ENCODE measurements around the gene FBXW10.
"Not testable (repeated sequence)": the region's sequence is repeated elsewhere in the genome, so short reads cannot be mapped to it uniquely, and the experiment has no call there.

FBXW10 gene

GRCh38 chr17:18743699-18744421 is at the start of gene FBXW10:
Gene FBXW10 (plus strand): TSS chr17:18744054. CDS start chr17:18744245, 191 bp downstream.
- peak; percentile 93 for FAIRE-seq

GRCh38 chr17:18695143-18695542 is 48.7 kb upstream of the FBXW10 start:
- not testable (repeated sequence) for FAIRE-seq

- not testable (repeated sequence) for FAIRE-seq
Observed at GRCh38 chr17:18698473-18699103, 45.3 kb upstream of the FBXW10 start.

- not testable (repeated sequence) for FAIRE-seq
Observed at GRCh38 chr17:18705955-18706354, 37.9 kb upstream of the FBXW10 start.

- FAIRE-seq = not testable (repeated sequence)
Observed at GRCh38 chr17:18708215-18708614, 35.6 kb upstream of the FBXW10 start.

GRCh38 chr17:18712354-18712999 is 31.4 kb upstream of the FBXW10 start:
- peak; percentile 96 for FAIRE-seq

- not testable (repeated sequence) for FAIRE-seq
Observed at GRCh38 chr17:18718643-18719427, 25.0 kb upstream of the FBXW10 start.

GRCh38 chr17:18719428-18720110 is 24.3 kb upstream of the FBXW10 start:
- FAIRE-seq = not testable (repeated sequence)

GRCh38 chr17:18721775-18722547 is 21.9 kb upstream of the FBXW10 start:
- not testable (repeated sequence) for FAIRE-seq

- FAIRE-seq = not testable (repeated sequence)
Observed at GRCh38 chr17:18722612-18723011, 21.2 kb upstream of the FBXW10 start.

- FAIRE-seq = not testable (repeated sequence)
Observed at GRCh38 chr17:18723509-18723908, 20.3 kb upstream of the FBXW10 start.

GRCh38 chr17:18732438-18732837 is 11.4 kb upstream of the FBXW10 start:
- FAIRE-seq = not testable (repeated sequence)

GRCh38 chr17:18733350-18733749 is 10.5 kb upstream of the FBXW10 start:
- not testable (repeated sequence) for FAIRE-seq

GRCh38 chr17:18739616-18740391 is 4.0 kb upstream of the FBXW10 start:
- FAIRE-seq = not testable (repeated sequence)

GRCh38 chr17:18741228-18741627 is 2.6 kb upstream of the FBXW10 start:
- not testable (repeated sequence) for FAIRE-seq

- not testable (repeated sequence) for FAIRE-seq
Observed at GRCh38 chr17:18744726-18745125, 872 bp downstream of the FBXW10 start.

GRCh38 chr17:18746551-18746950 is 2.7 kb downstream of the FBXW10 start:
- FAIRE-seq = not testable (repeated sequence)

GRCh38 chr17:18747501-18747900 is 3.6 kb downstream of the FBXW10 start:
- FAIRE-seq = not testable (repeated sequence)

GRCh38 chr17:18750242-18750641 is 6.4 kb downstream of the FBXW10 start:
- not testable (repeated sequence) for FAIRE-seq

GRCh38 chr17:18753829-18754409 is 10.1 kb downstream of the FBXW10 start:
- not testable (repeated sequence) for FAIRE-seq

Measured in G401.6 (cell line).